WTC11 (cell line): Measurements from ENCODE around the gene ZNF491.
"Not testable (repeated sequence)": the region's sequence is repeated elsewhere in the genome, so short reads cannot be mapped to it uniquely, and the experiment has no call there.

Experiments
- ATF1 ChIP-seq: sonication (generic); formaldehyde crosslinking; IDR thresholded peaks from 2 replicates; pipeline ENCODE4 v1.8.1; 2023; ENCODE audit warnings: mild to moderate bottlenecking, moderate library complexity, missing genetic modification reagents
- CREM ChIP-seq: sonication (generic); formaldehyde crosslinking; IDR thresholded peaks from 2 replicates; pipeline ENCODE4 v1.8.1; 2022; ENCODE audit warnings: mild to moderate bottlenecking, missing genetic modification reagents, moderate library complexity
- CTCF ChIP-seq: fragments of 200-600 bp; IDR thresholded peaks from 2 replicates; pipeline ENCODE4 v1.8.0; 2022; ENCODE audit warnings: antibody characterized with exemption
- E2F1 ChIP-seq: sonication (generic); formaldehyde crosslinking; IDR thresholded peaks from 2 replicates; pipeline ENCODE4 v1.8.0; 2022; ENCODE audit warnings: mild to moderate bottlenecking, missing genetic modification reagents
- IRF2 ChIP-seq: sonication (generic); formaldehyde crosslinking; IDR thresholded peaks from 2 replicates; pipeline ENCODE4 v1.8.0; 2022; ENCODE audit warnings: low read depth, missing genetic modification reagents, borderline replicate concordance

- peak; percentile 40; the same call in 1 of the 2 replicates for TF ChIP-seq CTCF
- TF ChIP-seq E2F1, ATF1, IRF2, CREM (CRISPR knock-in tag): not testable (repeated sequence)
These were observed 26.8 kb upstream of the ZNF491 start for GRCh38 chr19:11771520-11771919.
